ENCODE measurements around the gene NR1H4.

- no peak for TF ChIP-seq ZNF274 (IDR thresholded peaks at IDR 0.05; ENCODE audit: low read depth, low read length)
- no peak for TF ChIP-seq YY1 (IDR thresholded peaks at IDR 0.05; ENCODE audit: insufficient read depth, insufficient read length)
These were observed at the start of gene NR1H4 for GRCh38 chr12:100473716-100474150.
